HEK293T (cell line): ENCODE results near the gene SPPL3.

Source experiments
- ARNT ChIP-seq: fragments of 450-650 bp; IDR thresholded peaks from 2 replicates; pipeline ENCODE4 v1.6.1; 2017; ENCODE audit warnings: mild to moderate bottlenecking
- BHLHE40 ChIP-seq: fragments of 450-650 bp; IDR thresholded peaks from 2 replicates; pipeline ENCODE4 v1.6.1; 2016; ENCODE audit warnings: mild to moderate bottlenecking, moderate library complexity, borderline replicate concordance
- CTBP1 ChIP-seq: fragments of 450-650 bp; IDR thresholded peaks from 2 replicates; pipeline ENCODE4 v1.6.1; 2016; ENCODE audit warnings: borderline replicate concordance
- ELF4 ChIP-seq: fragments of 450-650 bp; IDR thresholded peaks from 2 replicates; pipeline ENCODE4 v1.6.1; 2017; ENCODE audit warnings: antibody characterized with exemption
- FOXA1 ChIP-seq: fragments of 450-650 bp; IDR thresholded peaks from 2 replicates; pipeline ENCODE4 v1.6.1; 2016; ENCODE audit warnings: mild to moderate bottlenecking
- FOXK2 ChIP-seq: fragments of 450-650 bp; IDR thresholded peaks from 2 replicates; pipeline ENCODE4 v1.6.1; 2016; ENCODE audit warnings: mild to moderate bottlenecking
- HDGF ChIP-seq: fragments of 450-650 bp; IDR thresholded peaks from 2 replicates; pipeline ENCODE4 v1.6.1; 2017; ENCODE audit warnings: antibody characterized with exemption, borderline replicate concordance
- LEF1 ChIP-seq: fragments of 450-650 bp; IDR thresholded peaks from 2 replicates; pipeline ENCODE4 v1.6.1; 2017; ENCODE audit warnings: mild to moderate bottlenecking, borderline replicate concordance
- SP1 ChIP-seq: fragments of 450-650 bp; IDR thresholded peaks from 2 replicates; pipeline ENCODE4 v1.6.1; 2017
- SUZ12 ChIP-seq: fragments of 450-650 bp; IDR thresholded peaks from 2 replicates; pipeline ENCODE4 v1.6.1; 2016; ENCODE audit warnings: mild to moderate bottlenecking
- TARDBP ChIP-seq: fragments of 450-650 bp; IDR thresholded peaks from 2 replicates; pipeline ENCODE4 v1.6.1; 2016

DNA sequence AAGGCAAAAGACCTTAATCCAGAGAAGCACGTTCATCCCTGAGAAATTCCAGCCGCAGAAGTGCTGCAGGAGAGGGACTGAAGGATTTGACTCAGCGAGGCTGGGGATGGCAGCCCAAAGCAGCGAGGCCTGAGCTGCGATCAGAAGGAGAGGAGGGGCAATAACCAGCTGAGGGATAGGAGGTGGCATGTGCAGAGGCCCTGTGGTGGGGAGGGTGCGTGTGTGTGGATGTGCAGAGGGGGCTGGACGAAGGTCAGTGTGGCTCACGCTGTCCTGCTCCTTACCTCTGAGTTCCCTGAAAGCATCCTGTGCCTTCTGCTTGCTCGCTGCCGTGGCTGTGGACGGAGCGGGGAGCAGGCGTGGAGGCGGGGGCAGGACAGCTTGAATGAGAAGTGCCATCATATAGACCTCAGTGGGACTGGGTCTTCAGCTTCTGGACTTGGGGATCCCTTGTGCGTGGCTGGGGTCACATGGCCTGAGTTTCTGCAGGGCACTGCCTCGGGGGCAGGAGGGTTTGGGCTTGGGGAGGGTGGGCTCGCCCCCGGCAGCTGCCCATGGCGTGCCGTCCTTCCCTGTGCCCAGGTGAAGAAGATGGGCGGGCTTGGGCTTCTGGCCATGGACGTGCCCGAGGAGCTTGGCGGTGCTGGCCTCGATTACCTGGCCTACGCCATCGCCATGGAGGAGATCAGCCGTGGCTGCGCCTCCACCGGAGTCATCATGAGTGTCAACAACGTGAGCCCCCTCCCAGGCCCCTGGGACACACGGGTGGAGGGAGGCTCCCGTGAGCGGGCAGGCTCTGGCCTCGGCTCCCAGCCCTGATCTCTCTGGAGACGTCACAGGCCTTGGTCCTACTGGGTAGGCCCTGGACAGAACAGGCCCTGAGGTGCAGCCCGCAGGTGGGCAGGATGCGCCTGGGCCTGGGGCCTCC, 167.5 kb downstream of the SPPL3 start:
- TF ChIP-seq HDGF (no peak), SUZ12 (no peak), FOXK2 (no peak), TARDBP (no peak), SP1 (no peak), ELF4 (no peak), BHLHE40 (no peak), CTBP1 (no peak), LEF1 (no peak), FOXA1 (no peak), ARNT (no peak)
